ENCODE results near the gene EPB41L4A.
"Not testable (repeated sequence)": the region's sequence is repeated elsewhere in the genome, so short reads cannot be mapped to it uniquely, and the experiment has no call there.

EPB41L4A gene

GRCh38 chr5:112396430-112396829, 22.6 kb downstream of the EPB41L4A start:
- no peak for DNase-seq

- not testable (repeated sequence) for DNase-seq
Observed at GRCh38 chr5:112395299-112395698, 23.8 kb downstream of the EPB41L4A start.

GRCh38 chr5:112390327-112390726, 28.8 kb downstream of the EPB41L4A start:
- DNase-seq: no peak

- DNase-seq: no peak
Observed at GRCh38 chr5:112388739-112389138, 30.3 kb downstream of the EPB41L4A start.

GRCh38 chr5:112388074-112388473, 31.0 kb downstream of the EPB41L4A start:
- DNase-seq: no peak

GRCh38 chr5:112386766-112387165, 32.3 kb downstream of the EPB41L4A start:
- DNase-seq: no peak

GRCh38 chr5:112385969-112386368, 33.1 kb downstream of the EPB41L4A start:
- DNase-seq: no peak

GRCh38 chr5:112385566-112385965, 33.5 kb downstream of the EPB41L4A start:
- DNase-seq: no peak

GRCh38 chr5:112384523-112384922, 34.6 kb downstream of the EPB41L4A start:
- DNase-seq: no peak

GRCh38 chr5:112382886-112383285, 36.2 kb downstream of the EPB41L4A start:
- no peak for DNase-seq

GRCh38 chr5:112381521-112381920, 37.6 kb downstream of the EPB41L4A start:
- DNase-seq: no peak

GRCh38 chr5:112379542-112380325, 39.3 kb downstream of the EPB41L4A start:
- DNase-seq: no peak

GRCh38 chr5:112374818-112375217, 44.3 kb downstream of the EPB41L4A start:
- DNase-seq: no peak

GRCh38 chr5:112374356-112374755, 44.7 kb downstream of the EPB41L4A start:
- no peak for DNase-seq

GRCh38 chr5:112373885-112374284, 45.2 kb downstream of the EPB41L4A start:
- no peak for DNase-seq

GRCh38 chr5:112372543-112372942, 46.5 kb downstream of the EPB41L4A start:
- DNase-seq: no peak

GRCh38 chr5:112371067-112371466, 48.0 kb downstream of the EPB41L4A start:
- no peak for DNase-seq

- no peak for DNase-seq
Observed at GRCh38 chr5:112367400-112367799, 51.7 kb downstream of the EPB41L4A start.

GRCh38 chr5:112366987-112367386, 52.1 kb downstream of the EPB41L4A start:
- DNase-seq: no peak

GRCh38 chr5:112360740-112361139, 58.3 kb downstream of the EPB41L4A start:
- DNase-seq: not testable (repeated sequence)

GRCh38 chr5:112356178-112356956, 62.7 kb downstream of the EPB41L4A start:
- DNase-seq: no peak

GRCh38 chr5:112355058-112355685, 63.9 kb downstream of the EPB41L4A start:
- no peak for DNase-seq

GRCh38 chr5:112353678-112354077, 65.4 kb downstream of the EPB41L4A start:
- no peak for DNase-seq

GRCh38 chr5:112351225-112351624, 67.9 kb downstream of the EPB41L4A start:
- DNase-seq: no peak
